Heart right ventricle (tissue), 16 donors: ENCODE results near the gene C1QC. TPM values are rescaled to one million over a fixed set of nuclear protein-coding genes. Genes with fewer than 3 reads are reported as not detected.

Experiments used
- ATAC-seq, 8 donors: fragments of 200-7000 bp; cut with Tn5 transposase; one replicate each; pipeline ENCODE4 v1.9.1; 2020; ENCODE audit warnings: mild to moderate bottlenecking in 8 of 8, moderate library complexity in 8 of 8, moderate number of reproducible peaks in 1 of 8
- DNase-seq, 2 donors: peaks; one replicate each; pipeline ENCODE4 v3.0.0-alpha.2; 2020
- H3K27ac ChIP-seq, 10 donors: fragments of 200-600 bp; sonication (generic) in 2 of 10; one replicate each; pipeline versions ENCODE4 v1.5.0 to v1.8.0; 2020 to 2022; ENCODE audit warnings: mild to moderate bottlenecking in 3 of 10
- H3K27me3 ChIP-seq, 7 donors: fragments of 200-600 bp; one replicate each; pipeline ENCODE4 v1.8.0; 2021 to 2022; ENCODE audit warnings: mild to moderate bottlenecking in 2 of 7
- H3K36me3 ChIP-seq, 9 donors: fragments of 200-600 bp; sonication (generic) in 1 of 9; one replicate each; pipeline versions ENCODE4 v1.5.0 to v1.8.0; 2020 to 2022; ENCODE audit warnings: mild to moderate bottlenecking in 2 of 9
- H3K4me1 ChIP-seq, 9 donors: fragments of 200-600 bp; sonication (generic) in 1 of 9; one replicate each; pipeline versions ENCODE4 v1.5.0 to v1.8.0; 2020 to 2022; ENCODE audit warnings: mild to moderate bottlenecking in 4 of 9
- H3K4me3 ChIP-seq, 10 donors: fragments of 200-600 bp; sonication (generic) in 2 of 10; one replicate each; pipeline versions ENCODE4 v1.5.0 to v1.8.0; 2020 to 2022; ENCODE audit warnings: mild to moderate bottlenecking in 7 of 10, moderate library complexity in 2 of 10
- H3K9me3 ChIP-seq, 11 donors: fragments of 200-600 bp in 10 of 11; sonication (generic) in 2 of 11; one replicate each; pipeline versions ENCODE4 v1.5.0 to v1.8.0; 2013 to 2022; ENCODE audit warnings: mild to moderate bottlenecking in 2 of 11, control low read depth in 1 of 11, moderate library complexity in 1 of 11
- CTCF ChIP-seq, 9 donors: fragments of 200-600 bp; sonication (generic) in 2 of 9; IDR thresholded peaks; one replicate each; pipeline versions ENCODE4 v1.5.0 to v1.8.0; 2021 to 2022; ENCODE audit warnings: antibody characterized with exemption in 9 of 9, mild to moderate bottlenecking in 5 of 9, moderate library complexity in 1 of 9
- WGBS, 2 donors: extraction: QIAGEN DNeasy Blood & Tissue Kit; methylation state at CpG; one replicate each; pipeline ENCODE4 v1.1.7; 2013; ENCODE audit warnings: inconsistent platforms in 1 of 2; 5-methylcytosine and 5-hydroxymethylcytosine counted together
- intact Hi-C, 10 donors: fragments of 100-400 bp; cut with DNase I; formaldehyde crosslinking; loops; one replicate each; pipeline versions ENCODE4 v1.11.1 to v1.14.2; 2022
- polyA plus RNA-seq, 2 donors: library from polyadenylated mRNA; stranded (reverse); fragments of 200-250 nt; gene quantifications; one replicate each; pipeline ENCODE4 v1.2.3, GENCODE V29; 2013
- total RNA-seq, 10 donors: library from RNA; stranded (reverse); fragmentation: NEBNext Ultra II Directional in 3 of 10; extraction: Animal tissue kit (Norgen Biotek cat#: 25700) in 3 of 10; gene quantifications; one replicate each; pipeline versions ENCODE4 v1.2.1 to v1.2.4, GENCODE V29; 2021 to 2023
- donor health status: Arrhythmogenic right ventricular cardiomyopathy.
- donor health status: ischemic (EF 13 %, LVEDD 7.1; RV severe dilation, severe dysfunction).
- donor health status: healthy with polysubstance abuse.
- donor health status: DM: no; HTN: yes; CAD: no.
- donor health status: DM: no; HTN: no; CAD: no.
- donor health status: ischemic (EF 25% LVEDD 6.9; RV normal size, moderate dysfunction).
- donor health status: ischemic (EF 25% LVEDD 5.7; RV mildly dilated, moderate dysfunction).
- donor health status: healthy.
- donor health status: DM: yes; HTN: yes; CAD: no.
- donor health status: Ischemic cardiomyopathy.
- donor health status: ischemic (EF 35%, LVEDD 5.7; RV mildly dilated, moderate dysfunction).
- donor health status: nonischemic (EF 11% LVEDD 7.7; RV severe dilation, severe dysfunction).
- donor health status: DM: yes; HTN: yes; CAD: no.
- donor health status: PGD.
- donor health status: ischemic (EF 29% LVEDD 5.4; RV normal size, mild dysfunction).
- donor health status: nonischemic (EF 23%, LVEDD 6.1; RV moderate dilation, normal function).

C1QC gene
- total and polyA plus RNA-seq, 12 donors = 15.9 to 389 (median 27.8) TPM

GRCh38 chr1:22641906-22642636, 1.4 kb upstream of the C1QC start:
- H3K27me3 ChIP-seq = peaks cover 0 to 28% (median 21%) of the 10 kb centered on the region in 7 donors
- DNase-seq (peak; percentile 81 to 88), ATAC-seq (peak; percentile 78 to 90 (median 88))
- no peaks in the 10 kb centered on the region for H3K9me3 ChIP-seq
- H3K36me3 ChIP-seq = peaks cover 0 to 6% (median 0%) of the 10 kb centered on the region in 9 donors
- no peak overlapping the region for H3K4me3 ChIP-seq
- peaks cover 0 to 13% (median 3%) of the 10 kb centered on the region in 9 donors for H3K4me1 ChIP-seq
- TF ChIP-seq CTCF (IDR thresholded peaks at IDR 0.05) = peak; percentile 84 to 97 (median 93)
- WGBS, 2 donors = 10 to 11% methylated on average over 18 of the region's 18 CpGs
- H3K27ac ChIP-seq = peak overlapping the region in 1 of 10 donors; percentile 56
- intact Hi-C loops = loop anchor here (1.0 to 10.0 kb wide), 8 partner anchors 107 to 537 kb away; no protein-coding TSS in a partner anchor

- DNase-seq = no peak
- Histone ChIP-seq H3K9me3 (no peaks in the 10 kb centered on the region), H3K27ac (peak overlapping the region in 5 of 10 donors; percentile 25 to 86 (median 37)), H3K27me3 (peaks cover 0 to 21% (median 13%) of the 10 kb centered on the region in 7 donors), H3K4me1 (peaks cover 0 to 13% (median 3%) of the 10 kb centered on the region in 9 donors), H3K36me3 (peaks cover 0 to 8% (median 0%) of the 10 kb centered on the region in 9 donors), H3K4me3 (peak overlapping the region in 8 of 10 donors; percentile 5 to 55 (median 30))
- WGBS, 2 donors = 82 to 84% methylated on average over 10 to 12 of the region's 12 CpGs
- TF ChIP-seq CTCF (IDR thresholded peaks at IDR 0.05) = no peak
- peak in 1 of 8 donors; percentile 19 for ATAC-seq
- intact Hi-C loops = loop anchor here in 7 of 10 donors (2.0 to 10.0 kb wide), 7 partner anchors 109 to 539 kb away; no protein-coding TSS in a partner anchor
These were observed 495 bp downstream of the C1QC start for GRCh38 chr1:22643928-22644327.

- 67 to 72% methylated on average over 7 of the region's 7 CpGs for WGBS, 2 donors
- intact Hi-C loops = loop anchor here in 3 of 10 donors (10.0 kb wide), 4 partner anchors 111 to 541 kb away; no protein-coding TSS in a partner anchor
- ATAC-seq = no peak
These were observed 2.5 kb downstream of the C1QC start for GRCh38 chr1:22645931-22646330.

More at GRCh38 chr1:22645931-22646330, 2.5 kb downstream of the C1QC start:
- Histone ChIP-seq H3K4me3 (peak overlapping the region in 4 of 10 donors; percentile 5 to 55 (median 28)), H3K36me3 (peaks cover 0 to 6% (median 0%) of the 10 kb centered on the region in 9 donors), H3K4me1 (peaks cover 0 to 13% (median 3%) of the 10 kb centered on the region in 9 donors), H3K27me3 (peaks cover 0 to 16% (median 9%) of the 10 kb centered on the region in 7 donors), H3K27ac (peak overlapping the region in 1 of 10 donors; percentile 86), H3K9me3 (no peaks in the 10 kb centered on the region)
- DNase-seq = no peak
- no peak for TF ChIP-seq CTCF (IDR thresholded peaks at IDR 0.05)
